Gastrocnemius medialis (tissue), 4 donors: ENCODE measurements around the gene DNAJB6. TPM values are rescaled to one million over a fixed set of nuclear protein-coding genes. Genes with fewer than 3 reads are reported as not detected.

Source experiments
- ATAC-seq, 2 donors: fragments of 150-250 bp; one replicate each; pipeline ENCODE4 v1.9.1; 2016
- DNase-seq, 2 donors: peaks; one replicate each; pipeline ENCODE4 v3.0.0-alpha.2; 2019
- H3K27ac ChIP-seq, 4 donors: fragments of 200-600 bp; sonication (generic); 1 replicate in 1 of 4; 2 replicates in 3 of 4; pipeline ENCODE4 v1.5.1; 2016 to 2018; ENCODE audit warnings: mild to moderate bottlenecking in 2 of 4, moderate library complexity in 1 of 4
- H3K27me3 ChIP-seq, 3 donors: fragments of 200-600 bp; sonication (generic) in 2 of 3; 1 replicate in 1 of 3; 2 replicates in 2 of 3; pipeline versions ENCODE4 v1.5.1 to v1.6.0; 2016 to 2019; ENCODE audit warnings: mild to moderate bottlenecking in 1 of 3, moderate library complexity in 1 of 3
- H3K36me3 ChIP-seq, 2 donors: fragments of 200-600 bp; sonication (generic) in 1 of 2; one replicate each; pipeline ENCODE4 v1.5.1; 2017 to 2018
- H3K4me1 ChIP-seq, 2 donors: fragments of 200-600 bp; sonication (generic) in 1 of 2; one replicate each; pipeline ENCODE4 v1.5.1; 2016 to 2017; ENCODE audit warnings: mild to moderate bottlenecking in 2 of 2
- H3K4me3 ChIP-seq, 4 donors: fragments of 200-600 bp; sonication (generic) in 3 of 4; 1 replicate in 1 of 4; 2 replicates in 3 of 4; pipeline ENCODE4 v1.5.1; 2016 to 2019; ENCODE audit warnings: mild to moderate bottlenecking in 2 of 4
- H3K9me3 ChIP-seq, 3 donors: fragments of 200-600 bp; sonication (generic) in 2 of 3; 1 replicate in 1 of 3; 2 replicates in 2 of 3; pipeline ENCODE4 v1.5.1; 2016 to 2019
- CTCF ChIP-seq, 5 experiments: fragments of 450-650 bp in 3 of 5; fragments of 200-600 bp in 2 of 5; sonication (generic) in 2 of 5; IDR thresholded peaks in 4 of 5; conservative IDR thresholded peaks in 1 of 5; 1 replicate in 4 of 5; 2 replicates in 1 of 5; pipeline ENCODE4 v1.5.1; 2016 to 2019; ENCODE audit warnings: antibody characterized with exemption in 5 of 5, mild to moderate bottlenecking in 3 of 5, moderate library complexity in 3 of 5
- POLR2A ChIP-seq, 2 donors: fragments of 450-650 bp; IDR thresholded peaks; one replicate each; pipeline ENCODE4 v1.6.1; 2017; ENCODE audit warnings: antibody characterized with exemption in 2 of 2, mild to moderate bottlenecking in 2 of 2, moderate library complexity in 2 of 2
- in situ Hi-C, 4 donors: fragments of 200-750 bp; cut with MboI; loops; one replicate each; pipeline versions ENCODE4 v1.15.0 to v1.8.0; 2017; ENCODE audit warnings: low sequenced_read_pairs in 4 of 4
- intact Hi-C: fragments of 100-400 bp; cut with DNase I; formaldehyde crosslinking; loops from one replicate; pipeline ENCODE4 v1.15.1; 2023; ENCODE audit warnings: low total_unique reads
- total RNA-seq, 4 donors: library from RNA; depleted of rRNA; stranded (reverse); fragments of >200 nt; gene quantifications; one replicate each; pipeline versions ENCODE4 v1.1.0 to v1.2.3, GENCODE V29; 2016

The DNAJB6 gene
- total RNA-seq, 4 donors from 2014 or later: 130 to 269 (median 188) TPM

GRCh38 chr7:157409753-157410727 lies 73.2 kb downstream of the DNAJB6 start:
- in situ Hi-C loops (loop anchor here in 1 of 4 donors (25.0 kb wide), 1 partner anchor 148 kb away; no protein-coding TSS in a partner anchor), intact Hi-C loops (loop anchor here (5.0 to 10.0 kb wide), 4 partner anchors 135 to 768 kb away; partner anchors contain the start of genes RNF32 and UBE3C)
- DNase-seq (no peak), ATAC-seq (no peak)
- TF ChIP-seq POLR2A (IDR thresholded peaks at IDR 0.05) (no peak), CTCF (IDR thresholded peaks at IDR 0.05 in 4 of 5, conservative IDR thresholded peaks at IDR 0.05 in 1 of 5) (no peak)
- no peaks in the 10 kb centered on the region for H3K27me3 ChIP-seq
- H3K9me3 ChIP-seq: no peaks in the 10 kb centered on the region
- no peak overlapping the region for H3K4me3 ChIP-seq
- peaks cover 18 to 19% of the 10 kb centered on the region in 2 donors for H3K4me1 ChIP-seq
- no peak overlapping the region for H3K27ac ChIP-seq
- peaks cover 0 to 15% of the 10 kb centered on the region in 2 donors for H3K36me3 ChIP-seq

GRCh38 chr7:157410831-157411556 lies 74.2 kb downstream of the DNAJB6 start:
- in situ Hi-C loops: loop anchor here in 1 of 4 donors (25.0 kb wide), 1 partner anchor 149 kb away; no protein-coding TSS in a partner anchor
- Histone ChIP-seq H3K9me3 (no peaks in the 10 kb centered on the region), H3K4me3 (no peak overlapping the region), H3K36me3 (peaks cover 0 to 19% of the 10 kb centered on the region in 2 donors), H3K27ac (no peak overlapping the region), H3K27me3 (no peaks in the 10 kb centered on the region), H3K4me1 (peaks cover 9% of the 10 kb centered on the region in 2 donors)
- no peak for ATAC-seq
- intact Hi-C loops: no loop called here
- no peak for DNase-seq
- TF ChIP-seq CTCF (IDR thresholded peaks at IDR 0.05 in 4 of 5, conservative IDR thresholded peaks at IDR 0.05 in 1 of 5): no peak
- TF ChIP-seq POLR2A (IDR thresholded peaks at IDR 0.05): no peak

- no peak for DNase-seq
Observed at GRCh38 chr7:157411580-157411979, 74.8 kb downstream of the DNAJB6 start.

More at GRCh38 chr7:157411580-157411979, 74.8 kb downstream of the DNAJB6 start:
- in situ Hi-C loops: loop anchor here in 1 of 4 donors (25.0 kb wide), 1 partner anchor 149 kb away; no protein-coding TSS in a partner anchor
- H3K4me3 ChIP-seq: no peak overlapping the region
- intact Hi-C loops: no loop called here
- TF ChIP-seq CTCF (IDR thresholded peaks at IDR 0.05 in 4 of 5, conservative IDR thresholded peaks at IDR 0.05 in 1 of 5) (no peak), POLR2A (IDR thresholded peaks at IDR 0.05) (no peak)
- H3K27ac ChIP-seq: no peak overlapping the region
- H3K27me3 ChIP-seq: no peaks in the 10 kb centered on the region
- H3K36me3 ChIP-seq: peaks cover 0 to 25% of the 10 kb centered on the region in 2 donors
- H3K9me3 ChIP-seq: no peaks in the 10 kb centered on the region
- no peak for ATAC-seq
- peaks cover 3% of the 10 kb centered on the region in 2 donors for H3K4me1 ChIP-seq
